H9 (cell line): ENCODE results near the gene RNF39. TPM values are rescaled to one million over a fixed set of nuclear protein-coding genes. Genes with fewer than 3 reads are reported as not detected.

Experiments used
- DNase-seq: peaks from one replicate; pipeline ENCODE4 v3.0.0-alpha.2; 2017
- H2AFZ ChIP-seq: one replicate; pipeline ENCODE4 v1.6.1; 2013; ENCODE audit warnings: mild to moderate bottlenecking, low read length, control low read depth, moderate library complexity
- H2AK5ac ChIP-seq: 2 replicates; pipeline ENCODE4 v1.6.1; 2013; ENCODE audit warnings: low read length, control low read depth, mixed read lengths; ENCODE audit not compliant: insufficient read length
- H2BK120ac ChIP-seq: one replicate; pipeline ENCODE4 v1.6.1; 2013; ENCODE audit warnings: low read depth, mild to moderate bottlenecking, low read length, control low read depth, inconsistent platforms; ENCODE audit not compliant: poor library complexity, severe bottlenecking
- H2BK12ac ChIP-seq: 2 replicates; pipeline ENCODE4 v1.6.1; 2013; ENCODE audit warnings: low read length, control low read depth, mixed read lengths, low read depth; ENCODE audit not compliant: insufficient read length
- H2BK15ac ChIP-seq: 2 replicates; pipeline ENCODE4 v1.6.1; 2013; ENCODE audit warnings: low read depth, low read length, control low read depth
- H2BK20ac ChIP-seq: one replicate; pipeline ENCODE4 v1.6.1; 2013; ENCODE audit warnings: low read depth, mild to moderate bottlenecking, low read length, control low read depth, inconsistent platforms; ENCODE audit not compliant: poor library complexity, severe bottlenecking
- H2BK5ac ChIP-seq: 2 replicates; pipeline ENCODE4 v1.6.1; 2013; ENCODE audit warnings: low read length, control low read depth, mixed read lengths; ENCODE audit not compliant: insufficient read length
- H3K14ac ChIP-seq: 2 replicates; pipeline ENCODE4 v1.6.1; 2013; ENCODE audit warnings: low read length, control low read depth; ENCODE audit not compliant: insufficient read depth
- H3K18ac ChIP-seq: 2 replicates; pipeline ENCODE4 v1.6.1; 2013; ENCODE audit warnings: low read depth, mild to moderate bottlenecking, mixed read lengths, low read length, control low read depth; ENCODE audit not compliant: insufficient read length
- H3K23ac ChIP-seq: 2 replicates; pipeline ENCODE4 v1.6.1; 2013; ENCODE audit warnings: low read length, control low read depth, mixed read lengths, low read depth; ENCODE audit not compliant: insufficient read length
- H3K23me2 ChIP-seq: 2 replicates; pipeline ENCODE4 v1.6.1; 2013; ENCODE audit warnings: low read depth, mild to moderate bottlenecking, mixed read lengths, low read length, control low read depth; ENCODE audit not compliant: insufficient read length, poor library complexity, severe bottlenecking
- H3K27ac ChIP-seq: 2 replicates; pipeline ENCODE4 v1.5.1; 2013; ENCODE audit warnings: low read length, control low read depth, mixed read lengths, low read depth; ENCODE audit not compliant: insufficient read length
- H3K27me3 ChIP-seq: 2 replicates; pipeline ENCODE4 v1.6.1; 2013; ENCODE audit warnings: low read length, control low read depth, inconsistent platforms; ENCODE audit not compliant: insufficient read depth
- H3K4ac ChIP-seq: 2 replicates; pipeline ENCODE4 v1.6.1; 2013; ENCODE audit warnings: low read depth, mild to moderate bottlenecking, control low read depth, inconsistent platforms, low read length, moderate library complexity
- H3K4me1 ChIP-seq: 2 replicates; pipeline ENCODE4 v1.6.1; 2013; ENCODE audit warnings: low read length, control low read depth, inconsistent platforms; ENCODE audit not compliant: insufficient read depth
- H3K4me2 ChIP-seq: 2 replicates; pipeline ENCODE4 v1.6.1; 2013; ENCODE audit warnings: low read length, control low read depth, mixed read lengths; ENCODE audit not compliant: insufficient read length, insufficient read depth
- H3K56ac ChIP-seq: 2 replicates; pipeline ENCODE4 v1.6.1; 2013; ENCODE audit warnings: low read depth, mild to moderate bottlenecking, mixed read lengths, low read length, control low read depth; ENCODE audit not compliant: insufficient read length
- H3K79me1 ChIP-seq: 2 replicates; pipeline ENCODE4 v1.6.1; 2013; ENCODE audit warnings: low read depth, mild to moderate bottlenecking, moderate library complexity, low read length, control low read depth, inconsistent platforms; ENCODE audit not compliant: insufficient read depth, poor library complexity, severe bottlenecking
- H3K79me2 ChIP-seq: 2 replicates; pipeline ENCODE4 v1.6.1; 2013; ENCODE audit warnings: low read length, control low read depth, inconsistent platforms; ENCODE audit not compliant: insufficient read depth
- H3K9ac ChIP-seq: 2 replicates; pipeline ENCODE4 v1.6.1; 2013; ENCODE audit warnings: low read length, control low read depth, mixed read lengths; ENCODE audit not compliant: insufficient read length; ENCODE audit errors: extremely low read depth
- H3K9me3 ChIP-seq: one replicate; pipeline ENCODE4 v1.6.1; 2013; ENCODE audit warnings: low read depth, low read length, inconsistent platforms; ENCODE audit not compliant: control insufficient read depth
- H3T11ph ChIP-seq: one replicate; pipeline ENCODE4 v1.6.1; 2013; ENCODE audit warnings: mild to moderate bottlenecking, low read length, control low read depth, inconsistent platforms
- H4K20me1 ChIP-seq: one replicate; pipeline ENCODE4 v1.6.1; 2013; ENCODE audit not compliant: control insufficient read depth, insufficient read length, insufficient read depth
- H4K5ac ChIP-seq: 2 replicates; pipeline ENCODE4 v1.6.1; 2013; ENCODE audit warnings: low read depth, mild to moderate bottlenecking, mixed read lengths, low read length, control low read depth; ENCODE audit not compliant: insufficient read length
- H4K8ac ChIP-seq: replicated peaks from 2 replicates; pipeline ENCODE4 v1.6.1; 2013; ENCODE audit warnings: low read length, control low read depth, mixed read lengths, low read depth; ENCODE audit not compliant: insufficient read length
- H4K91ac ChIP-seq: 2 replicates; pipeline ENCODE4 v1.6.1; 2013; ENCODE audit warnings: low read depth, mild to moderate bottlenecking, moderate library complexity, mixed read lengths, low read length, control low read depth; ENCODE audit not compliant: insufficient read length
- H3K27ac Mint-ChIP-seq, 3 experiments: 2 replicates in 2 of 3; 3 replicates in 1 of 3; pipeline ENCODE4 v1.8.0; 2020 to 2021; ENCODE audit warnings: mixed read lengths in 3 of 3, mild to moderate bottlenecking in 1 of 3, moderate library complexity in 1 of 3
- H3K27me3 Mint-ChIP-seq: 2 replicates; pipeline ENCODE4 v1.8.0; 2021; ENCODE audit warnings: low read depth, mild to moderate bottlenecking, moderate library complexity, mixed read lengths
- H3K36me3 Mint-ChIP-seq, 3 experiments: 2 replicates in 2 of 3; 3 replicates in 1 of 3; pipeline ENCODE4 v1.8.0; 2020 to 2021; ENCODE audit warnings: low read depth in 3 of 3, mixed read lengths in 3 of 3; ENCODE audit not compliant: insufficient read depth in 1 of 3
- H3K4me1 Mint-ChIP-seq, 2 experiments: 2 replicates each; pipeline ENCODE4 v1.8.0; 2020; ENCODE audit warnings: mixed read lengths in 2 of 2
- H3K4me3 Mint-ChIP-seq, 2 experiments: 2 replicates in 1 of 2; 3 replicates in 1 of 2; pipeline ENCODE4 v1.8.0; 2020 to 2021; ENCODE audit warnings: mild to moderate bottlenecking in 2 of 2, mixed read lengths in 2 of 2, moderate library complexity in 1 of 2
- H3K9me3 Mint-ChIP-seq, 2 experiments: 2 replicates in 1 of 2; 3 replicates in 1 of 2; pipeline ENCODE4 v1.8.0; 2020; ENCODE audit warnings: mild to moderate bottlenecking in 2 of 2, mixed read lengths in 2 of 2, moderate library complexity in 1 of 2
- WGBS: extraction: QIAGEN DNeasy Blood & Tissue Kit; methylation state at CpG from one replicate; pipeline ENCODE4 v1.1.7; 2013; ENCODE audit warnings: missing lambda C conversion rate, low lambda C conversion rate, mixed read lengths; ENCODE audit not compliant: insufficient read length; ENCODE audit errors: extremely low coverage; 5-methylcytosine and 5-hydroxymethylcytosine counted together
- total RNA-seq: library from RNA; stranded (reverse); gene quantifications from 2 replicates; pipeline ENCODE4 v1.2.1, GENCODE V29; 2021
- TF ChIP-seq, protein P1 (sequence below): fragments of 200-600 bp; sonication (generic); conservative IDR thresholded peaks from 3 replicates; pipeline ENCODE4 v1.8.0; 2021; ENCODE audit warnings: antibody characterized with exemption, mild to moderate bottlenecking

Gene RNF39
- total RNA-seq, 1 experiment from 2014 or later = 0.26 TPM

DNA sequence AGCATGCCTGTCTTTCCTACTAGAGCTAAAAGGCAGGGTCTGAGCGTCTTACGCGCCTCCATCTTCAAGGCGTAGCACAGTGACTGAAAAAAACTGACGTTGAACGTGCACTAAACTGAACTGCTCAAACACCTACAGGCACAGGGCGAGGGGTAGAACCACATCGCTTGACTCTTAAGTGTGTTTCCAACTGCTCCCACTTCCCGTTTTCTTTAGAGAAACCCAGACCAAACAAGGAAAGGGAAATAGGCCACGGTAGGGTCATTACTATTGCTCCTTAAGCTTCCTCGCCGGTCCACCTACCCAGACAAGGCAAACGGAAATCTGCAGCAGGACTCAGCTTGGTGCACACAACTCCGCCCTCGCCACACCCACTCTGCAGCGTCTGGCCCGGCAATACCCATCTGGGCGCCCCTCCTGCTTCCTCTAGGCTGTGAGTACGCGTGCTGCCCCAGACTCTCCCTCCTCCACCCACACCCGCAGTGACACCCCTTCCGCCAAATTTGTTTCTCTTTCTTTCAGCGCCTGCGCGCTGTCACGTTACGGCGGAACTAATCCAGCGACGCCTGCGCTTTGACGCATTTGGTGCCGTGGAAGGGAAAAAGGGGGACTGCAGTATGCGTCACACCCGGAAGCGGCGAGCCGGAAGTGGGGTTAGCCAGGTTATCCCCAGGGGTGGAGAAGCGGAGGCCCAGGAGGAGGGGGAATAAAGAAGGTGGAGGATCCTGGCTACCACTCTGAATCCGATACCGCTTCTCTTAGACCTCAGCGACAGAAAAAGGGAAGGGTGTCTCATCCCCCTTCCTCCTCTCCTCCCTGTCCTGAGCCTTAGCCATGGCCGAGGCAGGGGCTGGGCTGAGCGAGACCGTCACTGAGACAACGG, 8.8 kb downstream of the RNF39 start, which contains the start of gene PPP1R11:
TSS of gene PPP1R11 (plus strand) at position 622 of the 883 bp plus-strand sequence. CDS start at position 835, 213 bp downstream.
- H2AK5ac ChIP-seq = no peak within 1 kb of the TSS
- no peak within 1 kb of the TSS for H2BK120ac ChIP-seq
- peak within 1 kb of the TSS; percentile 78 for H3K9ac ChIP-seq
- no peaks in the 10 kb centered on the region for H3K79me1 ChIP-seq
- no peak within 1 kb of the TSS for H3K56ac ChIP-seq
- H3K4ac ChIP-seq = no peak within 1 kb of the TSS
- no peak within 1 kb of the TSS for H4K5ac ChIP-seq
- peaks cover 0 to 3% of the 10 kb centered on the region in 2 experiments; a peak in 3 of 5 replicates for H3K9me3 Mint-ChIP-seq
- peak within 1 kb of the TSS; percentile 86 for H3K18ac ChIP-seq
- WGBS = no CpG with 5 or more reads among the region's 46 CpGs
- H3K79me2 ChIP-seq = no peaks in the 10 kb centered on the region
- no peak within 1 kb of the TSS; the same call in 1 of the 2 replicates for H3K14ac ChIP-seq
- H2AFZ ChIP-seq = peak within 1 kb of the TSS; percentile 68
- peaks cover 28% of the 10 kb centered on the region for H3K27me3 Mint-ChIP-seq
- H4K91ac ChIP-seq = no peak within 1 kb of the TSS
- H3K23me2 ChIP-seq = peaks cover 23% of the 10 kb centered on the region
- H4K8ac ChIP-seq = no peak within 1 kb of the TSS
- H2BK15ac ChIP-seq = no peak within 1 kb of the TSS
- H3K4me1 Mint-ChIP-seq = peaks cover 27 to 30% of the 10 kb centered on the region in 2 experiments
- H3K27me3 ChIP-seq = peaks cover 11% of the 10 kb centered on the region
- H3K36me3 Mint-ChIP-seq = peaks cover 4 to 22% (median 19%) of the 10 kb centered on the region in 3 experiments
- peak within 1 kb of the TSS; percentile 63 to 98 (median 86); a peak in 6 of 7 replicates for H3K27ac Mint-ChIP-seq
- no peaks in the 10 kb centered on the region for H3K9me3 ChIP-seq
- peak within 1 kb of the TSS; percentile 43 for H2BK5ac ChIP-seq
- H3K23ac ChIP-seq = no peak within 1 kb of the TSS
- peak; percentile 99 for DNase-seq
- no peaks in the 10 kb centered on the region for H4K20me1 ChIP-seq
- TF ChIP-seq, protein P1, sequence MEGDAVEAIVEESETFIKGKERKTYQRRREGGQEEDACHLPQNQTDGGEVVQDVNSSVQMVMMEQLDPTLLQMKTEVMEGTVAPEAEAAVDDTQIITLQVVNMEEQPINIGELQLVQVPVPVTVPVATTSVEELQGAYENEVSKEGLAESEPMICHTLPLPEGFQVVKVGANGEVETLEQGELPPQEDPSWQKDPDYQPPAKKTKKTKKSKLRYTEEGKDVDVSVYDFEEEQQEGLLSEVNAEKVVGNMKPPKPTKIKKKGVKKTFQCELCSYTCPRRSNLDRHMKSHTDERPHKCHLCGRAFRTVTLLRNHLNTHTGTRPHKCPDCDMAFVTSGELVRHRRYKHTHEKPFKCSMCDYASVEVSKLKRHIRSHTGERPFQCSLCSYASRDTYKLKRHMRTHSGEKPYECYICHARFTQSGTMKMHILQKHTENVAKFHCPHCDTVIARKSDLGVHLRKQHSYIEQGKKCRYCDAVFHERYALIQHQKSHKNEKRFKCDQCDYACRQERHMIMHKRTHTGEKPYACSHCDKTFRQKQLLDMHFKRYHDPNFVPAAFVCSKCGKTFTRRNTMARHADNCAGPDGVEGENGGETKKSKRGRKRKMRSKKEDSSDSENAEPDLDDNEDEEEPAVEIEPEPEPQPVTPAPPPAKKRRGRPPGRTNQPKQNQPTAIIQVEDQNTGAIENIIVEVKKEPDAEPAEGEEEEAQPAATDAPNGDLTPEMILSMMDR = no peak
- H2BK20ac ChIP-seq = no peak within 1 kb of the TSS
- H2BK12ac ChIP-seq = no peak within 1 kb of the TSS
- peak within 1 kb of the TSS; percentile 59 for H3K27ac ChIP-seq
- H3K4me3 Mint-ChIP-seq = peak within 1 kb of the TSS; percentile 91 to 92
- H3K4me2 ChIP-seq = peak within 1 kb of the TSS; percentile 98
- no peak within 1 kb of the TSS for H3T11ph ChIP-seq
- 0 out of 2 replicates have a peak, but pooled peaks cover 4% of the 10 kb centered on the region for H3K4me1 ChIP-seq
